Smooth muscle cell (in vitro differentiated cells): ENCODE results near the gene SRSF12. TPM values are rescaled to one million over a fixed set of nuclear protein-coding genes. Genes with fewer than 3 reads are reported as not detected.
A peak's percentile ranks its signal among the peaks of the same experiment; 100 is the strongest.

ENCODE experiments used
- DNase-seq: peaks from one replicate; lab custom pipeline; 2025; ENCODE audit not compliant: unreplicated experiment; lab: John Stamatoyannopoulos, UW
- H2AFZ ChIP-seq: fragments of 200-600 bp; sonication (generic); 2 replicates; pipeline ENCODE4 v1.6.0; 2016; ENCODE audit warnings: antibody characterized with exemption, low read depth, mild to moderate bottlenecking
- H3F3A ChIP-seq: fragments of 200-600 bp; sonication (generic); 2 replicates; pipeline ENCODE4 v1.6.0; 2017; ENCODE audit warnings: antibody characterized with exemption, low read depth
- H3K27ac ChIP-seq: fragments of 200-600 bp; sonication (generic); 2 replicates; pipeline ENCODE4 v1.5.1; 2016; ENCODE audit warnings: low read depth, mild to moderate bottlenecking
- H3K27me3 ChIP-seq: fragments of 200-600 bp; sonication (generic); 2 replicates; pipeline ENCODE4 v1.6.1; 2016; ENCODE audit warnings: low read depth, mild to moderate bottlenecking
- H3K36me3 ChIP-seq: fragments of 200-600 bp; sonication (generic); 2 replicates; pipeline ENCODE4 v1.5.1; 2016; ENCODE audit warnings: low read depth
- H3K4me1 ChIP-seq: fragments of 200-600 bp; sonication (generic); 2 replicates; pipeline ENCODE4 v1.5.1; 2016; ENCODE audit warnings: low read depth
- H3K4me2 ChIP-seq: fragments of 200-600 bp; sonication (generic); 2 replicates; pipeline ENCODE4 v1.6.0; 2016; ENCODE audit warnings: mild to moderate bottlenecking
- H3K4me3 ChIP-seq: fragments of 200-600 bp; sonication (generic); 2 replicates; pipeline ENCODE4 v1.5.1; 2016; ENCODE audit warnings: mild to moderate bottlenecking
- H3K79me2 ChIP-seq: fragments of 200-600 bp; sonication (generic); 2 replicates; pipeline ENCODE4 v1.6.0; 2016; ENCODE audit warnings: low read depth, mild to moderate bottlenecking
- H3K9ac ChIP-seq: fragments of 200-600 bp; sonication (generic); 2 replicates; pipeline ENCODE4 v1.6.0; 2016; ENCODE audit warnings: low read depth
- H3K9me3 ChIP-seq: fragments of 200-600 bp; sonication (generic); replicated peaks from 2 replicates; pipeline ENCODE4 v1.5.1; 2016; ENCODE audit warnings: low read depth
- H4K20me1 ChIP-seq: fragments of 200-600 bp; sonication (generic); 2 replicates; pipeline ENCODE4 v1.6.0; 2016; ENCODE audit warnings: low read depth
- CTCF ChIP-seq: fragments of 200-600 bp; sonication (generic); IDR thresholded peaks from 2 replicates; pipeline ENCODE4 v1.5.1; 2017; ENCODE audit warnings: borderline replicate concordance, mild to moderate bottlenecking, antibody characterized with exemption; ENCODE audit not compliant: insufficient read depth, poor library complexity, severe bottlenecking
- WGBS: methylation state at CpG from one replicate; pipeline ENCODE4 v1.1.7; 2016; ENCODE audit warnings: low lambda C conversion rate; 5-methylcytosine and 5-hydroxymethylcytosine counted together
- polyA plus RNA-seq: library from polyadenylated mRNA; unstranded; fragments of >200 nt; fragmentation: Nextera tagmentation; extraction: Ambion mirVana; gene quantifications from 2 replicates; pipeline ENCODE4 v1.2.1, GENCODE V29; 2016
- small RNA-seq: library from RNA; depleted of rRNA; stranded (forward); fragments of <200 nt; gene quantifications from one replicate; pipeline ENCODE3, GENCODE V24; 2014
- total RNA-seq: library from RNA; depleted of rRNA; stranded (reverse); fragments of >200 nt; gene quantifications from 2 replicates; pipeline ENCODE4 v1.2.3, GENCODE V29; 2014

Gene SRSF12
- total and polyA plus RNA-seq, 2 experiments from 2014 or later, result 5.6 to 7.2 TPM

GRCh38 chr6:89048288-89048923 lies 69.5 kb downstream of the SRSF12 start:
- no peak for TF ChIP-seq CTCF
- no peak overlapping the region for H3K4me3 ChIP-seq
- no peak overlapping the region for H2AFZ ChIP-seq

GRCh38 chr6:89047473-89047872 lies 70.4 kb downstream of the SRSF12 start:
- no peaks in the 10 kb centered on the region for H3K27me3 ChIP-seq
- no peaks in the 10 kb centered on the region for H3K9me3 ChIP-seq
- no peaks in the 10 kb centered on the region for H3K36me3 ChIP-seq
- H3K9ac ChIP-seq, result no peak overlapping the region
- no peak overlapping the region for H3K4me3 ChIP-seq
- H3K4me1 ChIP-seq, result no peaks in the 10 kb centered on the region
- WGBS, result 58% methylated on average over 4 of the region's 4 CpGs
- DNase-seq, result no peak
- TF ChIP-seq CTCF, result no peak
- peak overlapping the region; percentile 17 for H3K27ac ChIP-seq
- no peaks in the 10 kb centered on the region for H3F3A ChIP-seq
- peak overlapping the region; percentile 44 for H2AFZ ChIP-seq
- no peaks in the 10 kb centered on the region for H4K20me1 ChIP-seq
- no peaks in the 10 kb centered on the region for H3K79me2 ChIP-seq
- no peak overlapping the region for H3K4me2 ChIP-seq

More at GRCh38 chr6:89048288-89048923, 69.5 kb downstream of the SRSF12 start:
- H3K4me2 ChIP-seq, result no peak overlapping the region
- H3K27ac ChIP-seq, result no peak overlapping the region
- no peaks in the 10 kb centered on the region for H4K20me1 ChIP-seq
- no peaks in the 10 kb centered on the region for H3F3A ChIP-seq
- H3K27me3 ChIP-seq, result no peaks in the 10 kb centered on the region
- DNase-seq, result no peak
- H3K4me1 ChIP-seq, result no peaks in the 10 kb centered on the region
- WGBS, result 63% methylated on average over 3 of the region's 3 CpGs
- no peak overlapping the region for H3K9ac ChIP-seq
- no peaks in the 10 kb centered on the region for H3K9me3 ChIP-seq
- no peaks in the 10 kb centered on the region for H3K79me2 ChIP-seq
- H3K36me3 ChIP-seq, result no peaks in the 10 kb centered on the region

Small RNA genes within 50 kb of the gene (small RNA-seq; reads per million reads assigned to genes)
- gene RN7SL336P (0.16 reads per million), gene RNU2-61P (0.08 reads per million)

Other genes starting within 250 kb of the SRSF12 start
- 22.7 and 28.5 TPM in 2 replicates for gene RNGTT, start 154.5 kb downstream of the SRSF12 start, total RNA-seq
- 7.5 and 8.7 TPM in 2 replicates for gene RNGTT, start 154.5 kb downstream of the SRSF12 start, polyA plus RNA-seq
- 188 and 202 TPM in 2 replicates for gene PNRC1, start 37.3 kb downstream of the SRSF12 start, total RNA-seq
- 183 and 198 TPM in 2 replicates for gene PNRC1, start 37.3 kb downstream of the SRSF12 start, polyA plus RNA-seq
- 6.9 and 7.8 TPM in 2 replicates for gene PM20D2, start 28.0 kb upstream of the SRSF12 start, total RNA-seq
- gene PM20D2, start 28.0 kb upstream of the SRSF12 start, polyA plus RNA-seq, result 4.8 and 5.6 TPM in 2 replicates
- gene GABRR1, start 99.3 kb upstream of the SRSF12 start, total RNA-seq, result 0.22 TPM in 1 of 2 replicates, not detected in the other
- not detected in 2 replicates for gene GABRR1, start 99.3 kb upstream of the SRSF12 start, polyA plus RNA-seq
- gene GABRR2, start 197.2 kb upstream of the SRSF12 start, total RNA-seq, result 0.49 and 3.2 TPM in 2 replicates
- 0.24 and 0.50 TPM in 2 replicates for gene GABRR2, start 197.2 kb upstream of the SRSF12 start, polyA plus RNA-seq
- 130 and 131 TPM in 2 replicates for gene UBE2J1, start 234.7 kb upstream of the SRSF12 start, total RNA-seq
- 65.7 and 85.5 TPM in 2 replicates for gene UBE2J1, start 234.7 kb upstream of the SRSF12 start, polyA plus RNA-seq